Brain microvascular endothelial cell (primary cell): ENCODE results near the gene CDK14.

Experiments used
- DNase-seq: peaks from one replicate; pipeline ENCODE4 v3.0.0-alpha.2; 2020
- H3K27ac ChIP-seq: fragments of 250-450 bp; sonication (Bioruptor Pico); 2 replicates; pipeline ENCODE4 v1.5.1; 2020; ENCODE audit warnings: mild to moderate bottlenecking, moderate library complexity
- H3K27me3 ChIP-seq: fragments of 250-450 bp; sonication (Bioruptor Pico); replicated peaks from 2 replicates; pipeline ENCODE4 v1.5.1; 2020; ENCODE audit warnings: mild to moderate bottlenecking
- H3K36me3 ChIP-seq: fragments of 250-450 bp; sonication (Bioruptor Pico); replicated peaks from 2 replicates; pipeline ENCODE4 v1.5.1; 2020; ENCODE audit warnings: mild to moderate bottlenecking
- H3K4me3 ChIP-seq: 2 replicates; pipeline ENCODE4 v1.5.1; 2011; ENCODE audit warnings: low read depth, mild to moderate bottlenecking, control low read depth, low read length, moderate library complexity
- in situ Hi-C: cut with HindIII; loops from 2 replicates; pipeline ENCODE4 v1.10.0; 2017; ENCODE audit warnings: low sequenced_read_pairs, low pct_ligation_motif_present
- TF ChIP-seq, protein P1 (sequence below): IDR thresholded peaks from 2 replicates; pipeline ENCODE4 v1.5.1; 2011; ENCODE audit warnings: low read depth, mild to moderate bottlenecking, moderate library complexity, low read length, control low read depth, inconsistent platforms; ENCODE audit errors: missing control alignments

The CDK14 gene

DNA sequence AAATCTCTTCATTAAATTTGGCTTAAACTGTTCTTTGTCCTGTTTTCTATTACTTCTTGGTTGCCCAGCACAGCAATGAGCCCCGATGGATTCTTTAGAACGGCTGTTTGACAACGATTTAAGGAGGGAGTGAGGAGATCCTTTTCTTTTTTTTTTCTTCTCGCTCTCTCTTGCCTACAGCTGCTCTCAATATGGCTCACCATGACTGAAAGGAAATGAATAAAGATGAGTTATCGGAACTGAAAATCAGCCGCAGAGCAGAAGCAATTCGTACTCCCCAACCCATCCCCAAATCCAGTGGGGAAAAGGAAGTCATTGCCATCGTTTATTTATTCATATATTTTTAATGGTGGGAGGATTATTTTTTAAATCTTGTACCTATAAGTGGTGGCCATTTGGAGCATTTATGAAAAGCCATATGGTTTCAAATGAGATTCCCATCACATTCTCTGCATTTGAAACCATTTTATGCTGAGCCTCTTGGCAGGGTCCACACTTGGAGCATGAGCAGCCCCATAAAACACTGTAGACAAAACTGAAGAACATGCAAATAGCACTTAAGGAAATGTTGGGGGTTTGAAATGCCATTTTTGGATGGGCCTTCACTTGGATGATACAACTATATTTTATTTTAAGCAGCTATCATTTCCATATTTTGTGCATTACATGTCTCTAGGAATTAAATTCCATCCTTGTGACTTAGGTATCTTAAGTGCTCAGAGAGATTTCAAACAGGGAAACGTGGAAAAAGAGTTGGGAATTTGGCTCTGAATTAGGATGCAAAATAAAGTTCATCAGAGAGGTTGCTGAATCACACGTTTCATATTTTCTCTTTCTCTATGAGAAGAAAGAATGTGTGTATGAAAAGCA is 560.4 kb downstream of the CDK14 start:
- H3K36me3 ChIP-seq: no peaks in the 10 kb centered on the region
- in situ Hi-C loops: no loop called here
- no peaks in the 10 kb centered on the region for H3K27me3 ChIP-seq
- TF ChIP-seq, protein P1, sequence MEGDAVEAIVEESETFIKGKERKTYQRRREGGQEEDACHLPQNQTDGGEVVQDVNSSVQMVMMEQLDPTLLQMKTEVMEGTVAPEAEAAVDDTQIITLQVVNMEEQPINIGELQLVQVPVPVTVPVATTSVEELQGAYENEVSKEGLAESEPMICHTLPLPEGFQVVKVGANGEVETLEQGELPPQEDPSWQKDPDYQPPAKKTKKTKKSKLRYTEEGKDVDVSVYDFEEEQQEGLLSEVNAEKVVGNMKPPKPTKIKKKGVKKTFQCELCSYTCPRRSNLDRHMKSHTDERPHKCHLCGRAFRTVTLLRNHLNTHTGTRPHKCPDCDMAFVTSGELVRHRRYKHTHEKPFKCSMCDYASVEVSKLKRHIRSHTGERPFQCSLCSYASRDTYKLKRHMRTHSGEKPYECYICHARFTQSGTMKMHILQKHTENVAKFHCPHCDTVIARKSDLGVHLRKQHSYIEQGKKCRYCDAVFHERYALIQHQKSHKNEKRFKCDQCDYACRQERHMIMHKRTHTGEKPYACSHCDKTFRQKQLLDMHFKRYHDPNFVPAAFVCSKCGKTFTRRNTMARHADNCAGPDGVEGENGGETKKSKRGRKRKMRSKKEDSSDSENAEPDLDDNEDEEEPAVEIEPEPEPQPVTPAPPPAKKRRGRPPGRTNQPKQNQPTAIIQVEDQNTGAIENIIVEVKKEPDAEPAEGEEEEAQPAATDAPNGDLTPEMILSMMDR: no peak
- DNase-seq: no peak
- H3K4me3 ChIP-seq: no peak overlapping the region
- H3K27ac ChIP-seq: no peak overlapping the region

DNA sequence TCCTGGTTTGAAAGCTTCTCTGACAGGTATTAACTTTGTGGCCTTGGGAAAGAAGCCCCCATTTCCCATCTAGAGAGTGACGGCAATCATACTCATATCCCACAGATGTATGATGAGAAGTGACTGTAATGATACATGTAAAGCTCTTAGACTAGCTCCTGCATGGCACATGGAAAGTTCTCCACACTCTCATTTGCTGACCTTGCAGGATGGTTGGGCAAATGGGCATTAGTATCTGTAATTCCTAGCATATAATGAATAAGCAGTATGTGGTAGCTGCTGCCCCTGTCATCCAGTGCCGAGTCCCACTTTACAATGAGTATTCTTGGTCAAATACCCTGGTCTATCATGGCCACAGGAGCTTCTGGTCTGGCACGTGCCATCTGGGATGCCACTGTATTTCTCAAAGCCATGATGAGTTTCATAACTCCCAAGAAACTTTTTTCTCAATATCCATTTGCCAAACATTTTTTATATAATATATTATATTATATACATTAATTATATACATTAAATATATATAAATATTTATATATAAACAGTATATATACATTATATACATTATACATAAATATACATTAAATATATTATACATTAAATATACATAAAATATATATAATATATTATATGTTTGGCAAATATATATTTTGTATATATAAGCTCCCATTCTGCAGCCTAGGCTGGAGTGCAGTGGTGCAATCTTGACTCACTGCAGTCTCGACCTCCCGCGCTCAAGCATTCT is 561.6 kb downstream of the CDK14 start:
- Histone ChIP-seq H3K27me3 (no peaks in the 10 kb centered on the region), H3K4me3 (no peak overlapping the region), H3K36me3 (no peaks in the 10 kb centered on the region), H3K27ac (no peak overlapping the region)
- in situ Hi-C loops: no loop called here
- TF ChIP-seq, protein P1: no peak
- no peak for DNase-seq

DNA sequence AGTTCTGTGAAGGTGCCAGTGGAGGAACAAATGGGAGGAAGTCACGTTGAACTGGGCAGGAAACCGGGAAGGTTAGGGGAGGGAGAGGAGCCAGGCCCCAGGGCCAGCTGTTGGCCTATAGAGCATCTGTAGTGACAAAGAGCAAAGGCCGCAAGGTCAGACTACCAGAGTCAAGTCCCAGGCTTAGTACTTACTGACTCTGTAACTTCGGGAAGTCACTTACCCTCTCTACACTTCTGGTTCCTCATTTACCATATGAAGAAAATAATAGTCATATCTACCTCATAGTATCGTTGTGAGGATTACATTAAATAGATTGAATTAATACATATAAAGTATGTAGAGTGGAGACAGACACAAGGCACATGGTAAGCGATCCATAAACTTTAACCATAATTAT is 566.3 kb downstream of the CDK14 start:
- no peak overlapping the region for H3K4me3 ChIP-seq
- no peak for DNase-seq
- in situ Hi-C loops: no loop called here
- H3K27ac ChIP-seq: no peak overlapping the region
- no peaks in the 10 kb centered on the region for H3K36me3 ChIP-seq
- TF ChIP-seq, protein P1: no peak
- H3K27me3 ChIP-seq: no peaks in the 10 kb centered on the region

DNA sequence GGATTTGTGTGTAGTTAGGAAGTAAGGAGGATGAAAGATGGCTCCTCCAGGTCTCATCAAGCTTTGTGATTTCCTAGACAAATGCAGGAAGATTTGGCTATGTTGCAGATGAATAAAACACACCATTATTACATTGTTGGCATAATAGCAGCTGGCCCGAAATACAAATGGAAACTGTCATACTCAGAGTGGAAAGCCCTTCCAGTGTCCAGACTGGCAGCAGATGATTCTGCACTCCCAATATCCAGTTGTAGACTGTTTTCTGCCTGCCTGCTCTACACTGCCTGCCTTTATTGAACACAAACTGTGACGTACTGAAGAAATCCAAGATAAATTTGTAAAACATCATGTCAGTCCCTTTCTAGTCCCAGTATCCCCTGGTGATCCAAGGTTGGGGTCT is 568.4 kb downstream of the CDK14 start:
- no peak for DNase-seq
- Histone ChIP-seq H3K36me3 (no peaks in the 10 kb centered on the region), H3K4me3 (no peak overlapping the region), H3K27me3 (no peaks in the 10 kb centered on the region), H3K27ac (no peak overlapping the region)
- in situ Hi-C loops: no loop called here
- TF ChIP-seq, protein P1: no peak

DNA sequence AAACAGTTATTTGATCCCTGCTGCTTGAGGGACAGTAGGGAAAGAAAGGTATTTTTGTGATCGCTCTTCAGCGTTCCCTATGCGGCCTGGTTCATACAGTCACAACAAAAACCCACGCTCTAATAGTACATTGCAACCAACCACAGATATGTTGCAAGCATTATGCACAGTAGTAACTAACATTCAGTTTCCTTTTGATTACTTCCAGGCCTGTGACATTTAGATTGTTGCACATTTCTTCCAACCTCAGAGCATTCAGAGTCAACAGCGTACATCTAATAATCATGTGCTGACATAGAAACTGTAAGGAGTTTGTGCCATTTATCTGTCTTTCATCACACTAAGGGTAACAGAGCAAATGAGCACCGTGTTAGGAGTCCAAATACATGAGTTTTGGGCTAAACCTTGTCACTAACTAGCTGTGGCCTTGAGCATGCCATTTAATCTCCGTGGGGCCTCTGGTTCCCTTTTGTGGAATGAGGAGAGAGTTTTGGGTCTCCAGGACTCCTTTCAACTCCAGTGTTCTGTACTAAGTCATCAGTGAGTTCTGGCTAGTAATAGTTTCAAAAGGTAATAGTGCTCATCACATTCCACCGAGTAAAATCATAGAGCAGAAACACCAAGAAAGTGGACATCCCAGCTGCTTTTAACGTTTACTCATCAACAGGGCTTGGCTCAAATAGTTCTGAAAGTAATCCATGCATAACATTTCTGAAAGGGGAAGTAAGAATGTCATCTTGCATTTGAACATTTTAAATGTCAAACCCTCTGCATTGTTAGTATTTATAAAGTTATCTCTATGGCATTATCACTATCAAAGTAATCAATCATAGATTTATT is 569.1 kb downstream of the CDK14 start:
- DNase-seq: peak; percentile 65
- Histone ChIP-seq H3K36me3 (no peaks in the 10 kb centered on the region), H3K4me3 (no peak overlapping the region), H3K27me3 (no peaks in the 10 kb centered on the region), H3K27ac (peak overlapping the region; percentile 35)
- TF ChIP-seq, protein P1: no peak
- in situ Hi-C loops: no loop called here
